Stimulated activated CD8-positive, alpha-beta memory T cell treated with anti-CD3 and anti-CD28 coated beads, Interleukin-12 subunit alpha, Interleukin-12 subunit beta, amount 100 ng/mL, for 1 hour (primary cell): ENCODE results near the gene TLR6.

ENCODE experiments used
- DNase-seq: peaks from one replicate; pipeline ENCODE4 v3.0.0-alpha.2; 2020; ENCODE audit warnings: low read depth

Gene TLR6

GRCh38 chr4:38867478-38868058 is 11.0 kb upstream of the TLR6 start, which contains the start of gene FAM114A1:
Gene FAM114A1, plus strand, starts transcription at chr4:38867806. Its CDS starts 10,273 bp downstream, at chr4:38878079.
- DNase-seq: no peak

DNA sequence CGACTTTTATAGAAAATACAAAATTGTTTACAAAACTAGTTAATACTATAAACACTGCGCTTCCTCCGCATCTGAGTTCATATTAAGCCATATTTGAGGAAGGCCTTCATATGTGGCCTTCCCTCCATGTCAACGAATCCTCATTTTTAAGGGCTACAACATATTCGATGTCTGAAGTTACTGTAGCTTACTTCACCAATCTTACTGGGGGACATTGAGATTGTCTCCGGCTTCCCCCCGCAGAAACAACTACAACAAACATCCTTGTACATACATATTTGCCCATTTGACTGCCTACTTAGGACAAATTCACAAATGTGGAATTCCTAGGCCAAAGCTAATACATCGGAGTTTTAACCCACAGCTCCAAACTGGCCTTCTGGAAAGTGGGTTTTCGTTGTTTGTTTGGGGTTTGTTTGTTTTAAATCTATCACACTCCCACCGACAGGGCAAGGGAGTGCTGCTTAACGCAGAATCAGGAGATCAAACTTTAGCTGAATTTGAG is 10.4 kb upstream of the TLR6 start:
- no peak for DNase-seq

DNA sequence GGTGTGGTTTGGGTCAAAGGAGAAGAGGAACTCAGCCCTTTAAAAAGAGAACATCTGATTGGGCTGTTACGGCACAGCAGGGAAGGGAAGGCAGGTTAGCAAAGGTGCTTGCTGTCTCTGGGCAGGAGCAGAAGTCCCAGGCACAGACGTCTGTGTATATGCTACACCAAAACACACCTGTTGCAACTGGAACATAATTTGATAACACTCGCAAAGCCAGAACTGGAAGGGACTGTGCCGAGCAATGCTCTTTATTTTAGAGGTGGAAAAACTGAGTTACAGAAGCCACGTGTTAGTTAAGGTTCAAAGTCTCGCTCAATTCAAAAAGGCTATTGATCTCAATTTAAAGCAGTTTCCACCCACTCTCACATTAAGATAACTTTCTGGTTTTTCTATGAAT is 8.8 kb upstream of the TLR6 start:
- no peak for DNase-seq

DNA sequence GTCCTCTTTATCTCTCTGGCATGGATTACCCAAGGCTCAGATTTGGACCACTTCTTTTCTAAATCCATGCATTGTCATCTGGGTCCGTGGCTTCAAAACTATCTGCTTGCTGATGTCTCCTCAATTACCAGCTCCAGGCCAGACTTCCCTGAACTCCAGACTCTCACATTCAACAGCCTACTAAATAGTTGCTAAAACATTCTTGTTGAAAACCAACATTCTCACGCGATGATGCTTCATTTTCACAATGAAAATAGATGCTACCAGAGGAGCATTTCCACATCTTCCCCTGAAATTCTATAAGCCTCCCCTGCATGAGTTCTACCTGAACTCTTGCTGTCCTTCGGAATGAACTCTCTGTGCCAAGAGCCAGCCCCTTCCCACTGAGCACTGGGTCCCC is 5.2 kb upstream of the TLR6 start:
- no peak for DNase-seq

DNA sequence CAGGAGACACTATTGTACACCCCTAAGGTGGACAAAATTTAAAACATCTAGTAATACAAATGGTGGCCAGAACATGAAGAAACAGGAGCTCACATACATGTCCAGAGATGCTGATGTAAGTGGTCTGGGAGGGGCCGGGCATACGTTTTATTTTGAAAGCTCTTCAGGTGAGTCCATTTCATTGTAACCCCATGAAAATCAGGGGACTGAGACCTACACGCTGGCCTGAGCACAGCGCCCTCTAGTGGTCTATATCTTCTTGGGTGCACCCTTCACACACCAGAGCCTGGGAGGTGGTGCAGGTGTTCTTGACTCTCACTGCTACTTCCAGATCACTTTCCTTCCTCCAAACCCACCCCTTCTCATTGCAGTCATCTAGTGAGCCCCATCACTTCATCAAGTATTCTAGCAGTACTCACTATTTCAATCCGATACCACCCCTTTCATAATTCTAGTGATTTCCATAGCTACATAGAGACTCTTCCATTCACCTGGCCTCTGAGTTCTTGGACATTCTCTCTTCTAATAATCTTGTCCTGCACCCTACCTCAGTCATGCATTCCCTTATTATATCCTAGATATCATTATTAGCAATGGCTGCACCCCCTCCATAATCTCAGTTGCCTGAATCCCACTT is 4.3 kb upstream of the TLR6 start:
- DNase-seq: peak; percentile 33

DNA sequence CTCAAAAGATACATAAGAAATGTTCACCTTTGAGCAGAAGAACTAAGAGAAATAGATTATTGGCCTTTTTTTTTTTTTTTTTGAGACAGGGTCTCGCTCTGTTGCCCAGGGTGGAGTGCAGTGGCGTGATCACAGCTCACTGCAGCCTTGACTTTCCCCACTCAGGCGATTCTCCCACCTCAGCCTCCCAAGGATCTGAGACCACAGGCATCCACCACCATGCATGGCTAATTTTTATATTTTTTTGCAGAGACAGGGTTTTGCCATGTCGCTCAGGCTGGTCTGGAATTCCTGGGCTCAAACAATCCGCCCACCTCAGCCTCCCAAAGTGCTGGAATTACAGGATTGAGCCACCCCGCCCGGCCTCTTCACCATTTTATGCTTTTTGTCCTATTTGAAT is 2.9 kb upstream of the TLR6 start:
- no peak for DNase-seq

- no peak for DNase-seq
Observed at GRCh38 chr4:38858097-38858420, 1.4 kb upstream of the TLR6 start.

- DNase-seq: no peak
Observed at GRCh38 chr4:38857354-38858096, 908 bp upstream of the TLR6 start.

- DNase-seq: no peak
Observed at GRCh38 chr4:38856046-38856445, 571 bp downstream of the TLR6 start.

- DNase-seq: no peak
Observed at GRCh38 chr4:38855466-38855865, 1.2 kb downstream of the TLR6 start.

- DNase-seq: no peak
Observed at GRCh38 chr4:38846015-38846414, 10.6 kb downstream of the TLR6 start.

GRCh38 chr4:38842994-38843393 is 13.6 kb downstream of the TLR6 start:
- no peak for DNase-seq

- no peak for DNase-seq
Observed at GRCh38 chr4:38837849-38838248, 18.8 kb downstream of the TLR6 start.

DNA sequence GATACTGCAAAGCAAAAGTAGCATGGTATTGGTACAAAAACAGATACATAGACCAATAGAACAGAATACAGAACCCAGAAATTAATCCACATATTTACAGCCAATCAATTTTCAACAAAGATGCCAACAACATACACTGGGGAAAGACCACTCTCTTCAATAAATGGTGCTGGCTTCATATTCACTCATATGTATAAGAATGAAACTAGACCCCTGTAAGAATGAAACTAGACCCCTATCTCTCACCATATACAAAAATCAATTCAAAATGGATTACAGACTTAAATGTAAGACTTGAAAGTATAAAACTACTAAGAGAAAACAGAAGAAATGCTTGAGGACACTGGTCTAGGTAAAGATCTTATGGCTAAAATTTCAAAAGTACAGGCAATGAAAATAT is 19.3 kb downstream of the TLR6 start:
- DNase-seq: no peak

DNA sequence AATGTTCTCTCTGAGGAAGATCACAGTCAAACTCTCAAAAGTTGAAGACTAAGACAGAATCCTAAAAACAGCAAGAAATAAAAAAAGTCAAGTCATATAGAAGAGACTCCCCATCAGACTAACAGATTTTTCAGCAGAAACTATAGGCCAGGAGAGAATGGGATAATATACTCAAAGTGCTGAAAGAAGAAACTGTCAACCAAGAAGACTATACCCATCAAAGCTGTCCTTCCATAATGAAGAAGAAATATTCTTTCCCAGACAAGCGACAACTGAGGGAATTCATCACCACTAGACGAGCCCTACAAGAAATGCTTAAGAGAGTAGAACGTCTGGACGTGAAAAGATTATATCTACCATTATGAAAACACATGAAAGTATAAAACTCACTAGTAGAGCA is 22.0 kb downstream of the TLR6 start:
- no peak for DNase-seq

DNA sequence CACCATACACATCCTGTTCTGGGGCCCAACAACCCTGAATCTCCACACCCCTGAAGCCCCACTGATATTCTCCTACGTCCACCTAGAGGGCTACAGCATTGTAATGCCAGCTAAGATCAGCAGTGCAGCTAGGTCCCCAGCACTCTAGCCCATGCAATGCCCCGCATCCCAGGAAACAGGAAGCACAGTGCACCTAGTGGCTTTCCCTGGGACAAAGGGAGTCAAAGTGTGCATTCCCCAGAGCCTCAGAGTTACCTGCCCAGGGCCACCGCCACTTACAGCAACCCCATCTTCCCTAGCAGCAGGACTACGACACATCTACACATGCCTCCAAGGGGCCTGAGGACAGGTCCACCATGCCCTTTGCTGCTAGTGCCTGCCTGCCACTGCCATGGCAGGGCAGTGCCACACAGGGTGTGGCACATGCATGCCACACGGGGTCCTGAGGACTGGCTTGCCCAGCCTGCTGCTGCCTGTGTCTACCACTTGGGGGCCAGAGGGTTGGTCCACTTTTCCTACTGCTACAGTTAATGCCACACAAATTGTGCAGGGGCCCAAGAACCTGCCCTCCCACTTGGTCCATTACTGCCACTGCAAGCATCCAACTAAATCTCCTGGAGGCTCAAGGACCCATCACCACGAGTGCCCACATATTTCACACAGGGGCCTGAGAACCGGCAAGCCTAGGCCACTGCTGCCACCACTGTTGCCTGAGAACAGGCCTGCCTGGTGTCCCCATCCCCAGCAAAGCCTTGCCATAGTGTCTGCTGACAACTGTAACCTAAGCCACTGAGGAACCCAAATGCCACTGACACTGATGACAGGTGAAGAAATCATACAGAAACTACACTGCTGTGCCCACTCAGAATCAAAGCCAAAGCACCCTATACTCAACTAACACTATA is 23.7 kb downstream of the TLR6 start:
- no peak for DNase-seq

GRCh38 chr4:38832206-38832605 is 24.4 kb downstream of the TLR6 start:
- no peak for DNase-seq

DNA sequence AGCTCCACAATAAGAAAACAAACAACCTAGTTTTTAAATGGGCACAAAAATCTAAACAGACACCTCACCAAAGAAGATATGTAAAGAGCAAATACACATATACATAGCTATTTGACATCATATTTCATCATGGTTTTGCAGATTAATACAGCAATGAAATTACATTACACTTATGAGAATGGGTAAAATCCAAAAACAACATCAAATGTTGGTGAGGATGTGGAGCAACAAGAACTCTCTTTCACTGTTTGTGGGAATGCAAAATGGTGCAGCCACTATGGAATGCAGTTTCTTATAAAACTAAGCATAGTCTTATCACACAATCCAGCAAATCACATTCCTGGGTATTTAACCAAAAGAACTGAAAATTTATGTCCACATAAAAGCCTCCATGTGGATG is 25.0 kb downstream of the TLR6 start:
- DNase-seq: no peak

GRCh38 chr4:38829237-38829636 is 27.4 kb downstream of the TLR6 start:
- DNase-seq: no peak

DNA sequence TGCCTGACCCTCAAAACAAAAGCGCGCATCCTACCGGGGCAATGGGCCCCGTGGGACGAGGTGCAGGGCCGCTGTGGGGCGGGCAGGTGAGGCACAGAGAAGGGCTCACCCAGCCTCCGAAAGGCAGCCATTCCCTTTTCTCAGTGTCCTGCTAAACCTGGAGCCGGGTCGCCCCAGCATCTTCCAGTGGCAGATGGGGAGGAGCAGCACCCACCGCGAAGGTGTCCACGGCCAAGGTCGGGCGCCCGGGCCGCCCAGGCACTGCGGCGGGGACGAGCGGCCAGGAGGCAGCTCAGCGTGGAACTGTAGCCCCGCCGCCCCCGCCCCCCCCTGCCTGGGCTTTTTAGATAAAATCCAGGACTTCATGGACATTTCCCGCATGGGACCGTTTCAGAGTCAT is 32.9 kb downstream of the TLR6 start:
- no peak for DNase-seq

GRCh38 chr4:38822748-38823303 is 33.8 kb downstream of the TLR6 start:
- DNase-seq: no peak

GRCh38 chr4:38821739-38822138 is 34.9 kb downstream of the TLR6 start:
- DNase-seq: no peak
